Osteoblast (primary cell): ENCODE results near the gene PRMT7. TPM values are rescaled to one million over a fixed set of nuclear protein-coding genes. Genes with fewer than 3 reads are reported as not detected.

ENCODE experiments used
- DNase-seq: peaks from one replicate; pipeline ENCODE4 v3.0.0; 2011; ENCODE audit warnings: low spot score, mixed read lengths; ENCODE audit not compliant: insufficient read length; ENCODE audit errors: missing footprints
- H2AFZ ChIP-seq: 2 replicates; pipeline ENCODE4 v1.6.0; 2011; ENCODE audit warnings: mild to moderate bottlenecking, low read length
- H3K27ac ChIP-seq: 2 replicates; pipeline ENCODE4 v1.5.1; 2011; ENCODE audit warnings: mild to moderate bottlenecking, low read depth, low read length, moderate library complexity
- H3K27me3 ChIP-seq: 2 replicates; pipeline ENCODE4 v1.6.0; 2012; ENCODE audit warnings: mild to moderate bottlenecking, control low read depth, inconsistent platforms, low read length, moderate library complexity; ENCODE audit not compliant: insufficient read depth
- H3K36me3 ChIP-seq: 2 replicates; pipeline ENCODE4 v1.5.1; 2011; ENCODE audit warnings: mild to moderate bottlenecking, low read length, control low read depth, moderate library complexity; ENCODE audit not compliant: insufficient read depth
- H3K4me1 ChIP-seq: 2 replicates; pipeline ENCODE4 v1.5.1; 2011; ENCODE audit warnings: mild to moderate bottlenecking, low read length, control low read depth, moderate library complexity; ENCODE audit not compliant: insufficient read depth
- H3K4me2 ChIP-seq: 2 replicates; pipeline ENCODE4 v1.6.0; 2011; ENCODE audit warnings: mild to moderate bottlenecking, low read length; ENCODE audit not compliant: insufficient read depth
- H3K4me3 ChIP-seq: fragments of 200-600 bp; sonication (generic); 3 replicates; pipeline ENCODE4 v1.5.1; 2012; ENCODE audit warnings: mild to moderate bottlenecking, low read length, inconsistent platforms; ENCODE audit not compliant: insufficient read depth
- H3K79me2 ChIP-seq: 2 replicates; pipeline ENCODE4 v1.6.0; 2012; ENCODE audit warnings: mild to moderate bottlenecking, low read length, control low read depth, inconsistent platforms; ENCODE audit not compliant: insufficient read depth
- H3K9me3 ChIP-seq: 2 replicates; pipeline ENCODE4 v1.5.1; 2011; ENCODE audit warnings: low read depth, low read length, control low read depth
- H4K20me1 ChIP-seq: 2 replicates; pipeline ENCODE4 v1.6.0; 2012; ENCODE audit warnings: mild to moderate bottlenecking, low read length, control low read depth; ENCODE audit not compliant: insufficient read depth
- total RNA-seq: library from RNA; depleted of rRNA; stranded (reverse); fragments of >200 nt; gene quantifications from 2 replicates; pipeline ENCODE4 v1.2.3, GENCODE V29; 2012
- TF ChIP-seq, protein P1 (sequence below): IDR thresholded peaks from 2 replicates; pipeline ENCODE4 v1.5.1; 2011; ENCODE audit warnings: mild to moderate bottlenecking, low read depth, low read length, moderate library complexity; ENCODE audit errors: extremely low read depth

PRMT7 gene
- total RNA-seq, 1 donor: 36.9 TPM

DNA sequence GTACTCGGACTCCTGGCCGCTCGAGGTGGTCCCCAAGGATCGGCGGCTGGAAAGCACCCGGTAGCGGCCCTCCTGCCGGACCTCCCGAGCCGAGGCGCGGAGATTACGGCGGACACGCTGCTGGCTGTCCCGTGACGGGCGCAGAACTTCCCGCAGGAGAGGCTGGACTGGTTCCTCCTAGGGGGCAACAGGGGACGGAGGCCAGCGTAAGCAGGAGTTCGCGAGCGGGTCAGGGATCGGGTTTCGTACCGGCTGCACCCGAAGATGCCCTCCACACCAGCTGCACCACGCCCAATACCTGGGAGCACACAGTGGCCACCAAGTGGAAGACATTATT is 414 bp upstream of the PRMT7 start:
- Histone ChIP-seq H4K20me1 (peaks cover 3% of the 10 kb centered on the region), H3K79me2 (peaks cover 73% of the 10 kb centered on the region)
- DNase-seq: peak; percentile 87

GRCh38 chr16:68313116-68313515 is 2.3 kb downstream of the PRMT7 start:
- Histone ChIP-seq H3K4me3 (no peak overlapping the region), H3K4me1 (peaks cover 15% of the 10 kb centered on the region), H3K9me3 (no peaks in the 10 kb centered on the region), H2AFZ (no peak overlapping the region), H3K79me2 (peaks cover 53% of the 10 kb centered on the region), H3K36me3 (peaks cover 15% of the 10 kb centered on the region), H4K20me1 (no peaks in the 10 kb centered on the region), H3K4me2 (no peak overlapping the region), H3K27me3 (no peaks in the 10 kb centered on the region), H3K27ac (no peak overlapping the region)
- no peak for DNase-seq
- TF ChIP-seq, protein P1, sequence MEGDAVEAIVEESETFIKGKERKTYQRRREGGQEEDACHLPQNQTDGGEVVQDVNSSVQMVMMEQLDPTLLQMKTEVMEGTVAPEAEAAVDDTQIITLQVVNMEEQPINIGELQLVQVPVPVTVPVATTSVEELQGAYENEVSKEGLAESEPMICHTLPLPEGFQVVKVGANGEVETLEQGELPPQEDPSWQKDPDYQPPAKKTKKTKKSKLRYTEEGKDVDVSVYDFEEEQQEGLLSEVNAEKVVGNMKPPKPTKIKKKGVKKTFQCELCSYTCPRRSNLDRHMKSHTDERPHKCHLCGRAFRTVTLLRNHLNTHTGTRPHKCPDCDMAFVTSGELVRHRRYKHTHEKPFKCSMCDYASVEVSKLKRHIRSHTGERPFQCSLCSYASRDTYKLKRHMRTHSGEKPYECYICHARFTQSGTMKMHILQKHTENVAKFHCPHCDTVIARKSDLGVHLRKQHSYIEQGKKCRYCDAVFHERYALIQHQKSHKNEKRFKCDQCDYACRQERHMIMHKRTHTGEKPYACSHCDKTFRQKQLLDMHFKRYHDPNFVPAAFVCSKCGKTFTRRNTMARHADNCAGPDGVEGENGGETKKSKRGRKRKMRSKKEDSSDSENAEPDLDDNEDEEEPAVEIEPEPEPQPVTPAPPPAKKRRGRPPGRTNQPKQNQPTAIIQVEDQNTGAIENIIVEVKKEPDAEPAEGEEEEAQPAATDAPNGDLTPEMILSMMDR: no peak

More for the DNA sequence above, 414 bp upstream of the PRMT7 start:
- Histone ChIP-seq H3K27ac (peak overlapping the region; percentile 82), H3K4me2 (peak overlapping the region; percentile 87), H3K4me3 (peak overlapping the region; percentile 95), H3K9me3 (no peaks in the 10 kb centered on the region), H3K4me1 (peaks cover 15% of the 10 kb centered on the region), H3K27me3 (no peaks in the 10 kb centered on the region), H3K36me3 (peaks cover 23% of the 10 kb centered on the region), H2AFZ (peak overlapping the region; percentile 94)
- TF ChIP-seq, protein P1: no peak

GRCh38 chr16:68319185-68319908 is 8.5 kb downstream of the PRMT7 start:
- TF ChIP-seq, protein P1: no peak
- Histone ChIP-seq H3K9me3 (no peaks in the 10 kb centered on the region), H3K4me3 (no peak overlapping the region), H3K27me3 (no peaks in the 10 kb centered on the region), H3K79me2 (no peaks in the 10 kb centered on the region), H4K20me1 (no peaks in the 10 kb centered on the region), H3K36me3 (peaks cover 28% of the 10 kb centered on the region), H3K27ac (no peak overlapping the region), H3K4me2 (no peak overlapping the region), H3K4me1 (no peaks in the 10 kb centered on the region), H2AFZ (no peak overlapping the region)
- no peak for DNase-seq

GRCh38 chr16:68324336-68324735 is 13.5 kb downstream of the PRMT7 start:
- Histone ChIP-seq H2AFZ (no peak overlapping the region), H4K20me1 (no peaks in the 10 kb centered on the region), H3K79me2 (no peaks in the 10 kb centered on the region), H3K9me3 (no peaks in the 10 kb centered on the region), H3K36me3 (peaks cover 33% of the 10 kb centered on the region), H3K27me3 (no peaks in the 10 kb centered on the region), H3K4me1 (no peaks in the 10 kb centered on the region), H3K4me2 (no peak overlapping the region), H3K27ac (no peak overlapping the region), H3K4me3 (no peak overlapping the region)
- no peak for DNase-seq
- TF ChIP-seq, protein P1: no peak
